Type B pancreatic cell (in vitro differentiated cells): ENCODE measurements around the gene BTBD8. TPM values are rescaled to one million over a fixed set of nuclear protein-coding genes. Genes with fewer than 3 reads are reported as not detected.

Experiments
- DNase-seq: peaks from one replicate; pipeline ENCODE4 v3.0.0; 2021; ENCODE audit warnings: mixed read lengths; ENCODE audit not compliant: unreplicated experiment; ENCODE audit errors: extremely low spot score
- H3K27ac Mint-ChIP-seq: 2 replicates; pipeline ENCODE4 v1.8.0; 2021; ENCODE audit warnings: mild to moderate bottlenecking, mixed read lengths
- H3K27me3 Mint-ChIP-seq: 2 replicates; pipeline ENCODE4 v1.8.0; 2021; ENCODE audit warnings: mixed read lengths
- H3K36me3 Mint-ChIP-seq: 2 replicates; pipeline ENCODE4 v1.8.0; 2021; ENCODE audit warnings: mixed read lengths
- H3K4me1 Mint-ChIP-seq: one replicate; pipeline ENCODE4 v1.8.0; 2021; ENCODE audit warnings: mixed read lengths; ENCODE audit not compliant: unreplicated experiment
- H3K4me3 Mint-ChIP-seq: 2 replicates; pipeline ENCODE4 v1.8.0; 2021; ENCODE audit warnings: mild to moderate bottlenecking, mixed read lengths
- H3K9me3 Mint-ChIP-seq: 2 replicates; pipeline ENCODE4 v1.8.0; 2021; ENCODE audit warnings: mixed read lengths
- CTCF ChIP-seq: fragments of 200-600 bp; sonication (generic); conservative IDR thresholded peaks from 2 replicates; pipeline ENCODE4 v1.5.0; 2021; ENCODE audit warnings: antibody characterized with exemption, mild to moderate bottlenecking
- total RNA-seq: library from RNA; stranded (reverse); gene quantifications from 2 replicates; pipeline ENCODE4 v1.2.1, GENCODE V29; 2021; ENCODE audit warnings: low replicate concordance

The BTBD8 gene
- total RNA-seq, 1 donor from 2014 or later, result 4.8 TPM

- Mint-ChIP-seq H3K36me3 (peaks cover 4% of the 10 kb centered on the region), H3K27ac (no peak overlapping the region), H3K9me3 (no peaks in the 10 kb centered on the region), H3K4me3 (no peak overlapping the region), H3K27me3 (no peaks in the 10 kb centered on the region), H3K4me1 (no peaks in the 10 kb centered on the region)
- no peak for TF ChIP-seq CTCF
- no peak for DNase-seq
Observed at GRCh38 chr1:92136341-92136740, 56.2 kb downstream of the BTBD8 start.

GRCh38 chr1:92154934-92155333, 74.8 kb downstream of the BTBD8 start:
- no peak for TF ChIP-seq CTCF
- Mint-ChIP-seq H3K9me3 (peaks cover 10% of the 10 kb centered on the region), H3K27me3 (no peaks in the 10 kb centered on the region)

GRCh38 chr1:92159593-92159992, 79.4 kb downstream of the BTBD8 start:
- H3K9me3 Mint-ChIP-seq, result peaks cover 16% of the 10 kb centered on the region
- TF ChIP-seq CTCF, result no peak
- DNase-seq, result no peak
- H3K4me1 Mint-ChIP-seq, result no peaks in the 10 kb centered on the region
- no peak overlapping the region for H3K27ac Mint-ChIP-seq
- H3K4me3 Mint-ChIP-seq, result no peak overlapping the region
- no peaks in the 10 kb centered on the region for H3K27me3 Mint-ChIP-seq
- peaks cover 4% of the 10 kb centered on the region for H3K36me3 Mint-ChIP-seq

More at GRCh38 chr1:92154934-92155333, 74.8 kb downstream of the BTBD8 start:
- Mint-ChIP-seq H3K36me3 (no peaks in the 10 kb centered on the region), H3K27ac (no peak overlapping the region), H3K4me3 (no peak overlapping the region), H3K4me1 (no peaks in the 10 kb centered on the region)
- DNase-seq, result no peak

GRCh38 chr1:92165389-92165788, 85.2 kb downstream of the BTBD8 start:
- TF ChIP-seq CTCF, result no peak
- Mint-ChIP-seq H3K27me3 (no peaks in the 10 kb centered on the region), H3K4me1 (no peaks in the 10 kb centered on the region), H3K27ac (no peak overlapping the region), H3K9me3 (peaks cover 5% of the 10 kb centered on the region), H3K4me3 (no peak overlapping the region), H3K36me3 (peaks cover 4% of the 10 kb centered on the region)
- DNase-seq, result no peak

- no peak for TF ChIP-seq CTCF
- Mint-ChIP-seq H3K27ac (no peak overlapping the region), H3K27me3 (no peaks in the 10 kb centered on the region), H3K9me3 (no peaks in the 10 kb centered on the region), H3K4me1 (no peaks in the 10 kb centered on the region), H3K4me3 (no peak overlapping the region), H3K36me3 (no peaks in the 10 kb centered on the region)
- DNase-seq, result no peak
Observed at GRCh38 chr1:92167151-92167550, 87.0 kb downstream of the BTBD8 start.

GRCh38 chr1:92168657-92169056, 88.5 kb downstream of the BTBD8 start:
- Mint-ChIP-seq H3K27ac (no peak overlapping the region), H3K36me3 (no peaks in the 10 kb centered on the region), H3K27me3 (no peaks in the 10 kb centered on the region), H3K4me3 (no peak overlapping the region), H3K4me1 (no peaks in the 10 kb centered on the region), H3K9me3 (no peaks in the 10 kb centered on the region)
- TF ChIP-seq CTCF, result no peak
- no peak for DNase-seq
